ENCODE measurements around the gene ERG. TPM values are rescaled to one million over a fixed set of nuclear protein-coding genes. Genes with fewer than 3 reads are reported as not detected.

The ERG gene
- total RNA-seq, 1 experiment from 2014 or later = 2.3 TPM

DNA sequence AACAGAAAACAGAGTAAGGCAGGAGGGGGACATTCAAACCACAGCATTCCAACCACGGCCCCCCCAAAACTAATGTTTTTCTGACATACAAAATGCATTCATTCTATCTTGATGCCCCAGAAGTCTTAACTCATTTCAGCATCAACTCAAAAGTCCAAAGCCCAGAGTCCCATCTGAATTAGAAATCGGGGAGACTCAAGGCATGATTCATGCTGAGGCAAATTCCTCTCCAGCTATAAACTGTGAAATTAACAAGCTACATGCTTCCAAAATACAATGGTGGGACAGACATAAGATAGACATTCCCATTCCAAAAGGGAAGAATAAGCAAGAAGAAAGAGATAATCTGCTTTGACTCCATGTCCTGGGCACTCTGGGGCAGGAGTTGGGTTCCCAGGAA, 167.6 kb downstream of the ERG start:
- no peak for DNase-seq (ENCODE audit: low read depth)

Other genes with a start within 250 kb of the ERG start
- gene KCNJ15, start 241.5 kb downstream of the ERG start, total RNA-seq (2014; rRNA removed; shearing (Covaris generic)) = 35.4 and 44.6 TPM in 2 replicates

Measured in Daoy (cell line).